ENCODE data around the gene ST3GAL3. TPM values are rescaled to one million over a fixed set of nuclear protein-coding genes. Genes with fewer than 3 reads are reported as not detected.

Gene ST3GAL3
- total RNA-seq, 1 donor from 2014 or later: 11.4 TPM

GRCh38 chr1:43910343-43910742 lies 203.0 kb downstream of the ST3GAL3 start:
- peaks cover 12% of the 10 kb centered on the region for H3K4me1 ChIP-seq (ENCODE audit: insufficient read depth, low read length)
- Mint-ChIP-seq H3K9me3 (ENCODE audit: unreplicated experiment) (peaks cover 3% of the 10 kb centered on the region), H3K4me1 (ENCODE audit: low read depth, unreplicated experiment) (peaks cover 13% of the 10 kb centered on the region), H3K36me3 (ENCODE audit: low read depth, unreplicated experiment) (peaks cover 4% of the 10 kb centered on the region), H3K27me3 (ENCODE audit: low read depth, unreplicated experiment) (peaks cover 25% of the 10 kb centered on the region), H3K27ac (ENCODE audit: unreplicated experiment) (peak overlapping the region; percentile 58), H3K4me3 (ENCODE audit: unreplicated experiment) (no peak overlapping the region)
- H3K79me2 ChIP-seq (ENCODE audit: insufficient read depth, low read length): no peaks in the 10 kb centered on the region
- H3K9ac ChIP-seq (ENCODE audit: low read length): no peak overlapping the region
- TF ChIP-seq EZH2 (IDR thresholded peaks at IDR 0.05; ENCODE audit: insufficient read depth, low read length): no peak
- TF ChIP-seq CTCF (IDR thresholded peaks at IDR 0.05; ENCODE audit: insufficient read depth, low read depth, low read length): no peak
- no peak overlapping the region for H3K27ac ChIP-seq (ENCODE audit: low read depth, low read length)
- no peak overlapping the region for H3K4me3 ChIP-seq (ENCODE audit: insufficient read depth, low read depth, low read length)
- FAIRE-seq (no peak), DNase-seq (ENCODE audit: low read depth) (no peak)
- H3K36me3 ChIP-seq (ENCODE audit: insufficient read depth, low read length): peaks cover 3% of the 10 kb centered on the region
- no peak overlapping the region for H3K4me2 ChIP-seq (ENCODE audit: low read length)
- no peaks in the 10 kb centered on the region for H3K9me3 ChIP-seq (ENCODE audit: insufficient read depth, low read depth, low read length)
- no peaks in the 10 kb centered on the region for H3K27me3 ChIP-seq (ENCODE audit: insufficient read depth, low read length)
- H2AFZ ChIP-seq (ENCODE audit: low read depth, low read length): no peak overlapping the region
- H4K20me1 ChIP-seq (ENCODE audit: insufficient read depth, low read length): no peaks in the 10 kb centered on the region

- Mint-ChIP-seq H3K9me3 (ENCODE audit: unreplicated experiment) (no peaks in the 10 kb centered on the region), H3K4me3 (ENCODE audit: unreplicated experiment) (no peak overlapping the region), H3K27me3 (ENCODE audit: low read depth, unreplicated experiment) (peaks cover 17% of the 10 kb centered on the region), H3K4me1 (ENCODE audit: low read depth, unreplicated experiment) (peaks cover 13% of the 10 kb centered on the region), H3K27ac (ENCODE audit: unreplicated experiment) (peak overlapping the region; percentile 79), H3K36me3 (ENCODE audit: low read depth, unreplicated experiment) (peaks cover 2% of the 10 kb centered on the region)
- Histone ChIP-seq H3K79me2 (ENCODE audit: insufficient read depth, low read length) (no peaks in the 10 kb centered on the region), H3K27ac (ENCODE audit: low read depth, low read length) (no peak overlapping the region), H3K4me1 (ENCODE audit: insufficient read depth, low read length) (peaks cover 12% of the 10 kb centered on the region), H3K4me3 (ENCODE audit: insufficient read depth, low read depth, low read length) (no peak overlapping the region), H4K20me1 (ENCODE audit: insufficient read depth, low read length) (no peaks in the 10 kb centered on the region), H2AFZ (ENCODE audit: low read depth, low read length) (no peak overlapping the region), H3K4me2 (ENCODE audit: low read length) (no peak overlapping the region), H3K27me3 (ENCODE audit: insufficient read depth, low read length) (no peaks in the 10 kb centered on the region), H3K9ac (ENCODE audit: low read length) (no peak overlapping the region), H3K9me3 (ENCODE audit: insufficient read depth, low read depth, low read length) (no peaks in the 10 kb centered on the region), H3K36me3 (ENCODE audit: insufficient read depth, low read length) (peaks cover 3% of the 10 kb centered on the region)
- FAIRE-seq (no peak), DNase-seq (ENCODE audit: low read depth) (peak; percentile 64)
- TF ChIP-seq CTCF (IDR thresholded peaks at IDR 0.05; ENCODE audit: insufficient read depth, low read depth, low read length) (no peak), EZH2 (IDR thresholded peaks at IDR 0.05; ENCODE audit: insufficient read depth, low read length) (no peak)
Observed at GRCh38 chr1:43912607-43913006, 205.3 kb downstream of the ST3GAL3 start.

- Histone ChIP-seq H3K9ac (ENCODE audit: low read length) (no peak overlapping the region), H4K20me1 (ENCODE audit: insufficient read depth, low read length) (no peaks in the 10 kb centered on the region), H3K9me3 (ENCODE audit: insufficient read depth, low read depth, low read length) (no peaks in the 10 kb centered on the region), H2AFZ (ENCODE audit: low read depth, low read length) (no peak overlapping the region), H3K27me3 (ENCODE audit: insufficient read depth, low read length) (no peaks in the 10 kb centered on the region), H3K4me3 (ENCODE audit: insufficient read depth, low read depth, low read length) (no peak overlapping the region), H3K4me1 (ENCODE audit: insufficient read depth, low read length) (peaks cover 12% of the 10 kb centered on the region), H3K79me2 (ENCODE audit: insufficient read depth, low read length) (no peaks in the 10 kb centered on the region), H3K27ac (ENCODE audit: low read depth, low read length) (no peak overlapping the region), H3K36me3 (ENCODE audit: insufficient read depth, low read length) (peaks cover 3% of the 10 kb centered on the region), H3K4me2 (ENCODE audit: low read length) (no peak overlapping the region)
- Mint-ChIP-seq H3K4me1 (ENCODE audit: low read depth, unreplicated experiment) (peaks cover 13% of the 10 kb centered on the region), H3K9me3 (ENCODE audit: unreplicated experiment) (no peaks in the 10 kb centered on the region), H3K27ac (ENCODE audit: unreplicated experiment) (peak overlapping the region; percentile 79), H3K4me3 (ENCODE audit: unreplicated experiment) (no peak overlapping the region), H3K36me3 (ENCODE audit: low read depth, unreplicated experiment) (peaks cover 2% of the 10 kb centered on the region), H3K27me3 (ENCODE audit: low read depth, unreplicated experiment) (peaks cover 12% of the 10 kb centered on the region)
- TF ChIP-seq EZH2 (IDR thresholded peaks at IDR 0.05; ENCODE audit: insufficient read depth, low read length) (no peak), CTCF (IDR thresholded peaks at IDR 0.05; ENCODE audit: insufficient read depth, low read depth, low read length) (no peak)
- DNase-seq (ENCODE audit: low read depth) (no peak), FAIRE-seq (no peak)
Observed at GRCh38 chr1:43913051-43913501, 205.7 kb downstream of the ST3GAL3 start.

Data from astrocyte (in vitro differentiated cells and primary cell).